Measurements from ENCODE around the gene KIF20B. TPM values are rescaled to one million over a fixed set of nuclear protein-coding genes. Genes with fewer than 3 reads are reported as not detected.

The KIF20B gene
- total and polyA plus RNA-seq, 2 donors from 2014 or later = 0.67 to 7.3 TPM

DNA sequence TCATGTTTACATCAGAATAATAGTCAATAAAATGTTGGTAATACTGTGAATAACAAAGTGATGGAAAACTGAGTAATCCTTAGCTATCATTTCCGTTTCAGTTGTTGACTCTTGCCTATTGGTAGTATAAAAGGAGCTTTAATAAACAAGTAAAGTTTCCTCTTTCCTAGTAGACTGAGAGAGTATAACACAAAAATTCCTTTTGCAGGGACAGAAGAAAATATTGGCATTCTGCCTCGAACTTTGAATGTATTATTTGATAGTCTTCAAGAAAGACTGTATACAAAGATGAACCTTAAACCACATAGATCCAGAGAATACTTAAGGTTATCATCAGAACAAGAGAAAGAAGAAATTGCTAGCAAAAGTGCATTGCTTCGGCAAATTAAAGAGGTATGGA, 9.4 kb downstream of the KIF20B start:
- FAIRE-seq = no peak
- Histone ChIP-seq H3K9me3 (ENCODE audit: control insufficient read depth in 2 of 3, insufficient read depth in 1 of 3, low read length in 3 of 3) (no peaks in the 10 kb centered on the region), H3K27me3 (ENCODE audit: control insufficient read depth, insufficient read depth, low read length) (no peaks in the 10 kb centered on the region), H3K4me1 (ENCODE audit: control insufficient read depth in 2 of 3, insufficient read depth in 2 of 3, low read depth in 1 of 3, low read length in 3 of 3) (no peaks in the 10 kb centered on the region), H3K4me3 (ENCODE audit: low read length in 3 of 3) (no peak overlapping the region), H3K27ac (ENCODE audit: low read depth in 2 of 2, low read length in 2 of 2) (no peak overlapping the region), H3K36me3 (ENCODE audit: control insufficient read depth in 2 of 3, insufficient read depth in 3 of 3, low read length in 3 of 3) (no peaks in the 10 kb centered on the region), H3K9ac (ENCODE audit: low read length in 3 of 3) (no peak overlapping the region)
- no peak for DNase-seq
- intact Hi-C loops (cut with DNase I) = no loop called here
- no peak for TF ChIP-seq CTCF (IDR thresholded peaks at IDR 0.05; ENCODE audit: borderline replicate concordance, extremely low read depth, insufficient read depth)

DNA sequence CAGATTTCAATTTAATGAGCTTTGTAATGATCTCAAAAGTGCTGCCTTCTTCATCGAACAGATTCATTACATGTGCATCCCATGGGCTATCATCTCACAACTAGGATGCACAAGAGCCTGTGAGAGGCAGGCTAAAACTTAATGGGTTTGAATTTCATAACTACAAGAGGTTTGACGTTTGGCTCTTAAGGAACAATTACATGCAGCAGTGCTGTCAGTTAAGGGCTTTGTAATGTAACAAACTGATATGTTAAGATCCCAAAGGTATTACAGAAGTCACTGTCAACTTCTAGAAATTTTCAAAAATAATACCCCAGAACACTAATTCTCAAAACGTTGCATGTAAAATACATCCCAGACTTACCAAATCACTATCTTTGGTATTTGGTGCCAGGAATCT, 33.2 kb downstream of the KIF20B start:
- FAIRE-seq = no peak
- intact Hi-C loops (cut with DNase I) = no loop called here

GRCh38 chr10:89738551-89739209, 37.3 kb downstream of the KIF20B start:
- Histone ChIP-seq H3K9ac (ENCODE audit: low read length in 3 of 3) (no peak overlapping the region), H3K27me3 (ENCODE audit: control insufficient read depth, insufficient read depth, low read length) (no peaks in the 10 kb centered on the region), H3K4me3 (ENCODE audit: low read length in 3 of 3) (no peak overlapping the region), H3K27ac (ENCODE audit: low read depth in 2 of 2, low read length in 2 of 2) (no peak overlapping the region), H3K4me1 (ENCODE audit: control insufficient read depth in 2 of 3, insufficient read depth in 2 of 3, low read depth in 1 of 3, low read length in 3 of 3) (no peaks in the 10 kb centered on the region), H3K9me3 (ENCODE audit: control insufficient read depth in 2 of 3, insufficient read depth in 1 of 3, low read length in 3 of 3) (no peaks in the 10 kb centered on the region), H3K36me3 (ENCODE audit: control insufficient read depth in 2 of 3, insufficient read depth in 3 of 3, low read length in 3 of 3) (no peaks in the 10 kb centered on the region)
- no peak for FAIRE-seq
- intact Hi-C loops (cut with DNase I) = no loop called here
- no peak for DNase-seq
- TF ChIP-seq CTCF (IDR thresholded peaks at IDR 0.05; ENCODE audit: borderline replicate concordance, extremely low read depth, insufficient read depth) = no peak

More for the DNA sequence above, 33.2 kb downstream of the KIF20B start:
- TF ChIP-seq CTCF (IDR thresholded peaks at IDR 0.05; ENCODE audit: borderline replicate concordance, extremely low read depth, insufficient read depth) = no peak
- Histone ChIP-seq H3K36me3 (ENCODE audit: control insufficient read depth in 2 of 3, insufficient read depth in 3 of 3, low read length in 3 of 3) (no peaks in the 10 kb centered on the region), H3K27ac (ENCODE audit: low read depth in 2 of 2, low read length in 2 of 2) (no peak overlapping the region), H3K4me3 (ENCODE audit: low read length in 3 of 3) (no peak overlapping the region), H3K27me3 (ENCODE audit: control insufficient read depth, insufficient read depth, low read length) (no peaks in the 10 kb centered on the region), H3K4me1 (ENCODE audit: control insufficient read depth in 2 of 3, insufficient read depth in 2 of 3, low read depth in 1 of 3, low read length in 3 of 3) (no peaks in the 10 kb centered on the region), H3K9me3 (ENCODE audit: control insufficient read depth in 2 of 3, insufficient read depth in 1 of 3, low read length in 3 of 3) (no peaks in the 10 kb centered on the region), H3K9ac (ENCODE audit: low read length in 3 of 3) (no peak overlapping the region)
- no peak for DNase-seq
